CD4-positive, alpha-beta T cell (primary cell): Measurements from ENCODE around the gene KLB. TPM values are rescaled to one million over a fixed set of nuclear protein-coding genes. Genes with fewer than 3 reads are reported as not detected.

Source experiments
- ATAC-seq: fragments of 200-7000 bp; cut with Tn5 transposase; one replicate; pipeline ENCODE4 v1.10.0; 2022; ENCODE audit warnings: mild to moderate bottlenecking; ENCODE audit not compliant: poor library complexity
- CTCF ChIA-PET: fragments of 350-600 bp; sonication (Branson Sonifier 250); formaldehyde crosslinking; loops from one replicate; lab custom pipeline; 2021; ENCODE audit warnings: antibody characterized with exemption, inconsistent platforms; lab: Charles Lee
- POLR2A ChIA-PET: fragments of 350-600 bp; sonication (Branson Sonifier 250); formaldehyde crosslinking; loops from one replicate; lab custom pipeline; 2021; ENCODE audit warnings: antibody characterized with exemption, inconsistent platforms; lab: Charles Lee
- DNase-seq, 14 experiments: peaks; one replicate each; pipeline ENCODE4 v3.0.0-alpha.2; 2013 to 2020; ENCODE audit warnings: mixed read lengths in 2 of 14
- H3K27ac ChIP-seq, 2 donors: one replicate each; pipeline versions ENCODE4 v1.5.1 to v1.7.0; 2013; ENCODE audit warnings: low read length in 2 of 2, low read depth in 1 of 2, mild to moderate bottlenecking in 1 of 2
- H3K27me3 ChIP-seq, 2 experiments: 1 replicate in 1 of 2; 2 replicates in 1 of 2; pipeline versions ENCODE4 v1.6.1 to v1.7.0; 2013; ENCODE audit warnings: low read length in 2 of 2, control low read depth in 1 of 2, mild to moderate bottlenecking in 1 of 2, moderate library complexity in 1 of 2; ENCODE audit not compliant: insufficient read depth in 2 of 2, control insufficient read depth in 1 of 2
- H3K36me3 ChIP-seq: one replicate; pipeline ENCODE4 v1.6.1; 2013; ENCODE audit warnings: low read length, control low read depth; ENCODE audit not compliant: insufficient read depth
- H3K4me1 ChIP-seq: one replicate; pipeline ENCODE4 v1.6.1; 2013; ENCODE audit warnings: low read length, control low read depth; ENCODE audit not compliant: insufficient read depth
- H3K4me3 ChIP-seq: one replicate; pipeline ENCODE4 v1.5.1; 2013; ENCODE audit warnings: mild to moderate bottlenecking, low read length, moderate library complexity
- H3K9me3 ChIP-seq, 2 experiments: 1 replicate in 1 of 2; 2 replicates in 1 of 2; pipeline versions ENCODE4 v1.6.1 to v1.7.0; 2013; ENCODE audit warnings: low read length in 2 of 2, mild to moderate bottlenecking in 2 of 2, control low read depth in 1 of 2, moderate library complexity in 1 of 2; ENCODE audit not compliant: control insufficient read depth in 1 of 2, insufficient read depth in 1 of 2
- H3K27ac Mint-ChIP-seq: one replicate; pipeline ENCODE4 v1.8.0; 2020; ENCODE audit warnings: mixed read lengths
- H3K27me3 Mint-ChIP-seq: one replicate; pipeline ENCODE4 v1.8.0; 2021; ENCODE audit warnings: mixed read lengths
- H3K36me3 Mint-ChIP-seq: one replicate; pipeline ENCODE4 v1.8.0; 2021; ENCODE audit warnings: low read depth, mixed read lengths
- H3K4me1 Mint-ChIP-seq: one replicate; pipeline ENCODE4 v1.8.0; 2021; ENCODE audit warnings: low read depth, mixed read lengths
- H3K4me3 Mint-ChIP-seq: one replicate; pipeline ENCODE4 v1.8.0; 2020; ENCODE audit warnings: mild to moderate bottlenecking, mixed read lengths
- H3K9me3 Mint-ChIP-seq: one replicate; pipeline ENCODE4 v1.8.0; 2020; ENCODE audit warnings: mixed read lengths
- CTCF ChIP-seq: fragments of 200-600 bp; IDR thresholded peaks from one replicate; pipeline ENCODE4 v1.8.0; 2022; ENCODE audit warnings: antibody characterized with exemption, mild to moderate bottlenecking
- intact Hi-C, 2 experiments: fragments of 100-400 bp; cut with DNase I in 1 of 2; cut with micrococcal nuclease in 1 of 2; formaldehyde crosslinking; loops; one replicate each; pipeline versions ENCODE4 v1.15.1 to v1.9.0; 2023 to 2025; cut with DNase I, micrococcal nuclease
- total RNA-seq, 174 experiments: library from RNA in 2 of 174; stranded (reverse) in 2 of 174; gene quantifications; one replicate each; pipeline ENCODE4 v1.2.3 and lab custom pipeline; 2021 to 2026

KLB gene
- total RNA-seq, 2 experiments from 2014 or later: not detected

DNA sequence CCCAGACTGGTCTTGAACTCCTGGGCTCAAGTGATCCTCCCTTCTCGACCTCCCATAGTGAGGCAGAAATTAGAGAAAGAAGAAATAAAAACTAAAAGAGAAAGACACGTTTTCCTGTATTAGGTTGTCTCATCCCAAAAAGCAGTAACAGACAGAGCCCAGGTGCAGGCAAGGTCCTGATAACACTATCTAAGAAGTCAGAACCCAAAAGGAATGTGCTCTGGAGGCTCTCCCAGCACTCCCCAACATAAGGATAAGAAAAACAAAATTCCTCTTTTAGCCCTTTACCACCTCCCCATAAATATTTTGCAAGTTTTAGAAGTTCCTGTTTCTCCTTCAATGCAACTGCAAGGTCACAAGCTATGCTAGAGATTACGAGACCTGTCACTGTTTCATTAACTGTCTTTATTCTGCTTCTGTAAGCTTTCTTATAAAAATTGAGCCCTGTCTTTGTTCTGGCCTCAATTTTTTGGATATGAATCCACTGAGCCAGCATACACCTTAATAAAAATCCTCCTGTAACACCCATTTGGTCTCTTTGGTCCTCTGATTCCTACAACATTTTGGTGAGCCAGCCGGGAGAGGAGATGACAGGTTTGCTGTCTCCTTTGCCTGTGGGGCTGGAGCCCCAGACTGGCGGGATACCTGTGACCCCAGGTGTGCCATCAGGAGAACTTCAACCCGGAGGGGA, 78.0 kb downstream of the KLB start:
- no peaks in the 10 kb centered on the region for H3K36me3 ChIP-seq
- intact Hi-C loops: no loop called here
- Mint-ChIP-seq H3K4me1 (no peaks in the 10 kb centered on the region), H3K9me3 (no peaks in the 10 kb centered on the region), H3K4me3 (no peak overlapping the region), H3K27ac (no peak overlapping the region), H3K36me3 (no peaks in the 10 kb centered on the region), H3K27me3 (no peaks in the 10 kb centered on the region)
- no peak for TF ChIP-seq CTCF
- DNase-seq (no peak), ATAC-seq (no peak)
- H3K9me3 ChIP-seq: peaks cover 0 to 4% of the 10 kb centered on the region in 2 experiments
- no peaks in the 10 kb centered on the region for H3K27me3 ChIP-seq
- H3K4me3 ChIP-seq: no peak overlapping the region
- ChIA-PET POLR2A (no interaction called here), CTCF (interaction anchor here (0.9 kb wide), 1 partner anchor 16 kb away, joined by 3 read pairs; no protein-coding TSS in a partner anchor)
- no peaks in the 10 kb centered on the region for H3K4me1 ChIP-seq
- no peak overlapping the region for H3K27ac ChIP-seq

GRCh38 chr4:39486221-39486804, 79.6 kb downstream of the KLB start:
- no peaks in the 10 kb centered on the region for H3K9me3 Mint-ChIP-seq
- intact Hi-C loops: no loop called here
- H3K27ac Mint-ChIP-seq: no peak overlapping the region
- Histone ChIP-seq H3K4me3 (no peak overlapping the region), H3K4me1 (no peaks in the 10 kb centered on the region), H3K9me3 (peaks cover 0 to 4% of the 10 kb centered on the region in 2 experiments), H3K27me3 (no peaks in the 10 kb centered on the region), H3K36me3 (no peaks in the 10 kb centered on the region), H3K27ac (no peak overlapping the region)
- H3K4me3 Mint-ChIP-seq: no peak overlapping the region
- H3K27me3 Mint-ChIP-seq: no peaks in the 10 kb centered on the region
- ATAC-seq (no peak), DNase-seq (no peak)
- H3K4me1 Mint-ChIP-seq: no peaks in the 10 kb centered on the region
- no peak for TF ChIP-seq CTCF
- CTCF ChIA-PET: no interaction called here
- no peaks in the 10 kb centered on the region for H3K36me3 Mint-ChIP-seq
- POLR2A ChIA-PET: no interaction called here

GRCh38 chr4:39490322-39490721, 83.6 kb downstream of the KLB start:
- Histone ChIP-seq H3K9me3 (no peaks in the 10 kb centered on the region), H3K27ac (no peak overlapping the region), H3K36me3 (no peaks in the 10 kb centered on the region), H3K4me1 (no peaks in the 10 kb centered on the region), H3K27me3 (no peaks in the 10 kb centered on the region), H3K4me3 (no peak overlapping the region)
- Mint-ChIP-seq H3K4me1 (no peaks in the 10 kb centered on the region), H3K36me3 (no peaks in the 10 kb centered on the region), H3K27me3 (no peaks in the 10 kb centered on the region), H3K27ac (no peak overlapping the region), H3K9me3 (no peaks in the 10 kb centered on the region), H3K4me3 (no peak overlapping the region)
- TF ChIP-seq CTCF: no peak
- intact Hi-C loops: no loop called here
- DNase-seq (no peak), ATAC-seq (no peak)
- ChIA-PET CTCF (no interaction called here), POLR2A (no interaction called here)
